ENCODE measurements around the gene MTHFD1L.

The MTHFD1L gene

GRCh38 chr6:151051164-151051563 is 185.7 kb downstream of the MTHFD1L start:
- Histone ChIP-seq H3K36me3 (ENCODE audit: low read length) (no peaks in the 10 kb centered on the region; the same call in 1 of the 2 replicates), H3K9me2 (replicated peaks; ENCODE audit: insufficient read depth, low read length) (no peaks in the 10 kb centered on the region), H3K79me2 (ENCODE audit: insufficient read depth, low read length) (no peaks in the 10 kb centered on the region), H3F3A (ENCODE audit: insufficient read depth) (0 out of 2 replicates have a peak, but pooled peaks cover 2% of the 10 kb centered on the region), H3K27ac (ENCODE audit: low read depth, low read length) (no peak overlapping the region), H3K4me3 (ENCODE audit: insufficient read depth, low read length, poor library complexity, severe bottlenecking) (no peak overlapping the region), H3K27me3 (ENCODE audit: low read length) (no peaks in the 10 kb centered on the region), H4K20me1 (ENCODE audit: low read depth, low read length) (no peaks in the 10 kb centered on the region), H3K9ac (ENCODE audit: low read length) (no peak overlapping the region), H2AFZ (ENCODE audit: low read depth, low read length, severe bottlenecking) (no peak overlapping the region), H3K4me2 (ENCODE audit: low read depth, low read length, poor library complexity, severe bottlenecking) (no peak overlapping the region), H3K9me3 (ENCODE audit: insufficient read depth, low read length) (no peaks in the 10 kb centered on the region)
- TF ChIP-seq EZH2phosphoT487 (conservative IDR thresholded peaks at IDR 0.05; ENCODE audit: low read length), result no peak
- no peak for TF ChIP-seq CTCF (IDR thresholded peaks at IDR 0.05; ENCODE audit: insufficient read depth, low read length, poor library complexity, severe bottlenecking)

GRCh38 chr6:151052021-151052646 is 186.6 kb downstream of the MTHFD1L start:
- H3K36me3 ChIP-seq (ENCODE audit: low read length), result no peaks in the 10 kb centered on the region; the same call in 1 of the 2 replicates
- no peaks in the 10 kb centered on the region for H4K20me1 ChIP-seq (ENCODE audit: low read depth, low read length)
- no peak overlapping the region for H3K9ac ChIP-seq (ENCODE audit: low read length)
- H3K27me3 ChIP-seq (ENCODE audit: low read length), result no peaks in the 10 kb centered on the region
- H3K9me3 ChIP-seq (ENCODE audit: insufficient read depth, low read length), result no peaks in the 10 kb centered on the region
- no peaks in the 10 kb centered on the region for H3K79me2 ChIP-seq (ENCODE audit: insufficient read depth, low read length)
- H3F3A ChIP-seq (ENCODE audit: insufficient read depth), result 0 out of 2 replicates have a peak, but pooled peaks cover 2% of the 10 kb centered on the region
- H3K27ac ChIP-seq (ENCODE audit: low read depth, low read length), result no peak overlapping the region
- no peak for TF ChIP-seq CTCF (IDR thresholded peaks at IDR 0.05; ENCODE audit: insufficient read depth, low read length, poor library complexity, severe bottlenecking)
- TF ChIP-seq EZH2phosphoT487 (conservative IDR thresholded peaks at IDR 0.05; ENCODE audit: low read length), result no peak
- no peak overlapping the region for H2AFZ ChIP-seq (ENCODE audit: low read depth, low read length, severe bottlenecking)
- no peak overlapping the region for H3K4me3 ChIP-seq (ENCODE audit: insufficient read depth, low read length, poor library complexity, severe bottlenecking)
- no peak overlapping the region for H3K4me2 ChIP-seq (ENCODE audit: low read depth, low read length, poor library complexity, severe bottlenecking)
- no peaks in the 10 kb centered on the region for H3K9me2 ChIP-seq (replicated peaks; ENCODE audit: insufficient read depth, low read length)

- Histone ChIP-seq H3K79me2 (ENCODE audit: insufficient read depth, low read length) (no peaks in the 10 kb centered on the region), H3K4me2 (ENCODE audit: low read depth, low read length, poor library complexity, severe bottlenecking) (no peak overlapping the region), H3K4me3 (ENCODE audit: insufficient read depth, low read length, poor library complexity, severe bottlenecking) (no peak overlapping the region), H3K9ac (ENCODE audit: low read length) (no peak overlapping the region), H2AFZ (ENCODE audit: low read depth, low read length, severe bottlenecking) (no peak overlapping the region), H3K9me2 (replicated peaks; ENCODE audit: insufficient read depth, low read length) (no peaks in the 10 kb centered on the region), H3K27me3 (ENCODE audit: low read length) (no peaks in the 10 kb centered on the region), H3F3A (ENCODE audit: insufficient read depth) (0 out of 2 replicates have a peak, but pooled peaks cover 2% of the 10 kb centered on the region), H4K20me1 (ENCODE audit: low read depth, low read length) (no peaks in the 10 kb centered on the region), H3K9me3 (ENCODE audit: insufficient read depth, low read length) (no peaks in the 10 kb centered on the region), H3K36me3 (ENCODE audit: low read length) (no peaks in the 10 kb centered on the region; the same call in 1 of the 2 replicates), H3K27ac (ENCODE audit: low read depth, low read length) (no peak overlapping the region)
- TF ChIP-seq EZH2phosphoT487 (conservative IDR thresholded peaks at IDR 0.05; ENCODE audit: low read length), result no peak
- no peak for TF ChIP-seq CTCF (IDR thresholded peaks at IDR 0.05; ENCODE audit: insufficient read depth, low read length, poor library complexity, severe bottlenecking)
Observed at GRCh38 chr6:151054306-151054705, 188.8 kb downstream of the MTHFD1L start.

Measured in SU-DHL-6 (cell line).